Keratinocyte (primary cell): ENCODE results near the gene C16orf90. TPM values are rescaled to one million over a fixed set of nuclear protein-coding genes. Genes with fewer than 3 reads are reported as not detected.
A peak's percentile ranks its signal among the peaks of the same experiment; 100 is the strongest.

Experiments used
- DNase-seq: peaks from one replicate; pipeline ENCODE4 v3.0.0-alpha.2; 2011; ENCODE audit warnings: low read depth, missing footprints, low spot score
- FAIRE-seq: peaks from 2 replicates; lab custom pipeline; 2011; peaks lifted over from hg19 to GRCh38; lab: Jason Lieb, UNC
- H2AFZ ChIP-seq: 2 replicates; pipeline ENCODE4 v1.6.0; 2012; ENCODE audit warnings: low read length, control low read depth, inconsistent platforms; ENCODE audit not compliant: control insufficient read depth
- H3K27ac ChIP-seq: 2 replicates; pipeline ENCODE4 v1.5.1; 2011; ENCODE audit warnings: low read length; ENCODE audit not compliant: control insufficient read depth, insufficient read depth
- H3K27me3 ChIP-seq: 3 replicates; pipeline ENCODE4 v1.6.0; 2011; ENCODE audit warnings: low read length; ENCODE audit not compliant: control insufficient read depth, insufficient read depth; ENCODE audit errors: extremely low read depth
- H3K36me3 ChIP-seq, 2 experiments: 2 replicates in 1 of 2; 3 replicates in 1 of 2; pipeline ENCODE4 v1.5.1; 2011; ENCODE audit warnings: low read length in 2 of 2, mild to moderate bottlenecking in 1 of 2; ENCODE audit not compliant: control insufficient read depth in 2 of 2, insufficient read depth in 2 of 2; ENCODE audit errors: extremely low read depth in 1 of 2
- H3K4me1 ChIP-seq: 3 replicates; pipeline ENCODE4 v1.5.1; 2011; ENCODE audit warnings: low read length; ENCODE audit not compliant: control insufficient read depth, insufficient read depth; ENCODE audit errors: extremely low read depth
- H3K4me2 ChIP-seq: 3 replicates; pipeline ENCODE4 v1.6.0; 2011; ENCODE audit warnings: low read depth, low read length; ENCODE audit not compliant: control insufficient read depth, insufficient read depth; ENCODE audit errors: extremely low read depth
- H3K4me3 ChIP-seq, 3 experiments: fragments of 200-600 bp in 1 of 3; sonication (generic) in 1 of 3; 2 replicates in 2 of 3; 3 replicates in 1 of 3; pipeline ENCODE4 v1.5.1; 2011 to 2016; ENCODE audit warnings: low read length in 3 of 3, mild to moderate bottlenecking in 3 of 3, control low read depth in 2 of 3, inconsistent platforms in 1 of 3, low read depth in 1 of 3, mixed read lengths in 1 of 3, mixed run types in 1 of 3, moderate library complexity in 1 of 3; ENCODE audit not compliant: control insufficient read depth in 2 of 3, insufficient read depth in 2 of 3; ENCODE audit errors: extremely low read depth in 1 of 3
- H3K79me2 ChIP-seq: 2 replicates; pipeline ENCODE4 v1.6.0; 2012; ENCODE audit warnings: low read length; ENCODE audit not compliant: control insufficient read depth, insufficient read depth
- H3K9ac ChIP-seq: 3 replicates; pipeline ENCODE4 v1.6.0; 2011; ENCODE audit warnings: low read length; ENCODE audit not compliant: control insufficient read depth, insufficient read depth; ENCODE audit errors: extremely low read depth
- H3K9me1 ChIP-seq: 3 replicates; pipeline ENCODE4 v1.6.0; 2011; ENCODE audit warnings: low read length; ENCODE audit not compliant: control insufficient read depth, insufficient read depth; ENCODE audit errors: extremely low read depth
- H3K9me3 ChIP-seq: 2 replicates; pipeline ENCODE4 v1.5.1; 2012; ENCODE audit warnings: low read depth, low read length; ENCODE audit not compliant: control insufficient read depth
- H4K20me1 ChIP-seq: 3 replicates; pipeline ENCODE4 v1.6.0; 2011; ENCODE audit warnings: low read length; ENCODE audit not compliant: control insufficient read depth, insufficient read depth; ENCODE audit errors: extremely low read depth
- CTCF ChIP-seq, 3 experiments: IDR thresholded peaks in 1 of 3; conservative IDR thresholded peaks in 1 of 3; optimal IDR thresholded peaks in 1 of 3; 2 replicates in 2 of 3; 3 replicates in 1 of 3; pipeline versions ENCODE3 to v1.5.1; 2011; ENCODE audit warnings: low read length in 3 of 3, mild to moderate bottlenecking in 3 of 3, moderate library complexity in 2 of 3, control low read depth in 1 of 3, inconsistent platforms in 1 of 3; ENCODE audit not compliant: insufficient read depth in 2 of 3; ENCODE audit errors: extremely low read depth in 1 of 3
- EZH2 ChIP-seq: IDR thresholded peaks from one replicate; pipeline ENCODE4 v1.6.1; 2012; ENCODE audit warnings: inconsistent platforms, mild to moderate bottlenecking, low read length, moderate library complexity
- dilution Hi-C: fragments of 300-500 bp; cut with MboI; formaldehyde crosslinking; loops from one replicate; pipeline ENCODE4 v1.7.0; 2020; ENCODE audit warnings: low sequenced_read_pairs; ENCODE audit not compliant: extremely low pct_ligation_motif_present
- polyA plus RNA-seq, 5 experiments: library from polyadenylated mRNA; depleted of rRNA in 3 of 5; stranded (reverse) in 3 of 5; stranded (forward) in 1 of 5; unstranded in 1 of 5; fragments of >200 nt; gene quantifications; 1 replicate in 1 of 5; 2 replicates in 3 of 5; 3 replicates in 1 of 5; pipeline versions ENCODE4 v1.2.1 to v1.2.3, GENCODE V29; 2011 to 2012; ENCODE audit warnings: missing spikeins in 2 of 5, low read depth in 1 of 5, low replicate concordance in 1 of 5

Gene C16orf90
- polyA plus RNA-seq, 1 donor (not counting 4 experiments of a cell fraction or from before 2014, with no cell fraction given): not detected

DNA sequence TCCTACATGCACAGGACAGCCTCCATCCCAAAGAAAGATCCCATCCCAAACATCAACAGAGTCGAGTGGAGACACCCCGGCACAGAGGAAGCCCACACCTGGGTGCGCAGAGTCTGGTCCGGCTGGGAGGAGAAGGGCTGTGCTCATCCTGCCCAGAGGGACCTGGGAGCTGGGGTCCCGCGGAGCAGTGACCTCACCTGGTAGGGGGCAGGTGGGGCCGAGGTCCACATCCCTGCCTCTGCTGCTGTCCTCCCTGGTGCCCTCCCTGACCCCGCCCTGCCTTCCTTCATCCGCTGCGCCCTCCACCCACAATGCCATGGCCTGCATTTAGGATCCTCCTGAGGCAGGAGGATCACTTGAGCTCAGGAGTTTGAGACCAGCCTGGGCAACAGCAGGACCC, 2.9 kb downstream of the C16orf90 start:
- dilution Hi-C loops: no loop called here

DNA sequence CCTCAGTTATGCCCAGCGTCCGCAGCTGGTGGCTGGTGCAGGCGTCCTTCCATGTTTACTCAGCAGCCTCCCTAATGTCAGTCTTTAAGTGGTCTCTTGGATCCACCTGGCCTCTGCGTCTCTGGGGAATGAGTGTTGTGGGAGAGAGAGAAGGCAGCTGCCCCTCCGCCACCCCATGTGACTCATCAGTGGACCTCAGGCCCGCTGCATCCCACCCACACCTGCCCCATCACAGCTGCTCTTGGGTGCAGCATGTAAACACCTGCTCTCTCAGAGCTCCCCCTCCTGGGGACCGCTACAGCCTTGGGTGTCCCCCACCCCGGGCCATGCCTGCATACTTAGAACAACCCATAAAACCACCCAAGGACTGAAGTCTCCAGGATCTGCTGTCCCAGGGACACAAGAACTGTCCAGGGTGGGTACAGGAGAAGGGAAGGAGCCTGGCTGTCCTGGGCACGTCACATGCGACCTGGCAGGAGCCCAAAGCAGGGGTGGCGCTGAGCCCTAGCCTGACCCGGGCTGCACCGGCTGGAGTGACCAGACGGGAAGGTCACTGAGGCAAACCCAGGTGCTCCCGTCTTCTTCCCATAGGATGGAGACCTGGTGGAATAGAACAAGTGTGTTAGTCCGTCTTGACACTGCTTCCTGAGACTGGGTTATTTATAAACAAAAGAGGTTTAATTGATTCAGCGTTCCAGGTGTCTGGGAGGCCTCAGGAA, 4.2 kb downstream of the C16orf90 start:
- H3K36me3 ChIP-seq: peaks cover 2 to 10% of the 10 kb centered on the region in 2 experiments
- H3K27ac ChIP-seq: no peak overlapping the region
- no peaks in the 10 kb centered on the region for H3K79me2 ChIP-seq
- no peak overlapping the region for H2AFZ ChIP-seq
- H3K27me3 ChIP-seq: no peaks in the 10 kb centered on the region
- no peaks in the 10 kb centered on the region for H3K9me3 ChIP-seq
- H4K20me1 ChIP-seq: no peaks in the 10 kb centered on the region
- DNase-seq (no peak), FAIRE-seq (no peak)
- dilution Hi-C loops: no loop called here
- no peak overlapping the region for H3K4me3 ChIP-seq
- peak in 1 of 3 experiments; percentile 1 for TF ChIP-seq CTCF (optimal IDR thresholded peaks at IDR 0.05 in 1 of 3, IDR thresholded peaks at IDR 0.05 in 1 of 3, conservative IDR thresholded peaks at IDR 0.05 in 1 of 3; ENCODE audit: extremely low read depth in 1 of 3, insufficient read depth in 2 of 3, low read length in 3 of 3)
- TF ChIP-seq EZH2: no peak
- no peak overlapping the region for H3K9ac ChIP-seq
- H3K4me2 ChIP-seq: no peak overlapping the region
- H3K9me1 ChIP-seq: no peaks in the 10 kb centered on the region
- no peaks in the 10 kb centered on the region for H3K4me1 ChIP-seq

More for the DNA sequence above, 2.9 kb downstream of the C16orf90 start:
- TF ChIP-seq EZH2 (no peak), CTCF (optimal IDR thresholded peaks at IDR 0.05 in 1 of 3, IDR thresholded peaks at IDR 0.05 in 1 of 3, conservative IDR thresholded peaks at IDR 0.05 in 1 of 3; ENCODE audit: extremely low read depth in 1 of 3, insufficient read depth in 2 of 3, low read length in 3 of 3) (no peak)
- Histone ChIP-seq H3K4me3 (no peak overlapping the region), H3K9ac (no peak overlapping the region), H3K9me1 (no peaks in the 10 kb centered on the region), H2AFZ (no peak overlapping the region), H3K27me3 (no peaks in the 10 kb centered on the region), H3K4me1 (no peaks in the 10 kb centered on the region), H3K4me2 (no peak overlapping the region), H4K20me1 (no peaks in the 10 kb centered on the region), H3K9me3 (no peaks in the 10 kb centered on the region), H3K36me3 (peaks cover under 1 to 10% of the 10 kb centered on the region in 2 experiments), H3K27ac (no peak overlapping the region), H3K79me2 (no peaks in the 10 kb centered on the region)
- no peak for FAIRE-seq
- DNase-seq: no peak
